H9 (cell line): ENCODE results near the gene RANBP9. TPM values are rescaled to one million over a fixed set of nuclear protein-coding genes. Genes with fewer than 3 reads are reported as not detected.

Experiments
- DNase-seq: peaks from one replicate; pipeline ENCODE4 v3.0.0-alpha.2; 2017
- H2AFZ ChIP-seq: one replicate; pipeline ENCODE4 v1.6.1; 2013; ENCODE audit warnings: mild to moderate bottlenecking, low read length, control low read depth, moderate library complexity
- H2AK5ac ChIP-seq: 2 replicates; pipeline ENCODE4 v1.6.1; 2013; ENCODE audit warnings: low read length, control low read depth, mixed read lengths; ENCODE audit not compliant: insufficient read length
- H2BK120ac ChIP-seq: one replicate; pipeline ENCODE4 v1.6.1; 2013; ENCODE audit warnings: low read depth, mild to moderate bottlenecking, low read length, control low read depth, inconsistent platforms; ENCODE audit not compliant: poor library complexity, severe bottlenecking
- H2BK12ac ChIP-seq: 2 replicates; pipeline ENCODE4 v1.6.1; 2013; ENCODE audit warnings: low read length, control low read depth, mixed read lengths, low read depth; ENCODE audit not compliant: insufficient read length
- H2BK15ac ChIP-seq: 2 replicates; pipeline ENCODE4 v1.6.1; 2013; ENCODE audit warnings: low read depth, low read length, control low read depth
- H2BK20ac ChIP-seq: one replicate; pipeline ENCODE4 v1.6.1; 2013; ENCODE audit warnings: low read depth, mild to moderate bottlenecking, low read length, control low read depth, inconsistent platforms; ENCODE audit not compliant: poor library complexity, severe bottlenecking
- H2BK5ac ChIP-seq: 2 replicates; pipeline ENCODE4 v1.6.1; 2013; ENCODE audit warnings: low read length, control low read depth, mixed read lengths; ENCODE audit not compliant: insufficient read length
- H3K14ac ChIP-seq: 2 replicates; pipeline ENCODE4 v1.6.1; 2013; ENCODE audit warnings: low read length, control low read depth; ENCODE audit not compliant: insufficient read depth
- H3K18ac ChIP-seq: 2 replicates; pipeline ENCODE4 v1.6.1; 2013; ENCODE audit warnings: low read depth, mild to moderate bottlenecking, mixed read lengths, low read length, control low read depth; ENCODE audit not compliant: insufficient read length
- H3K23ac ChIP-seq: 2 replicates; pipeline ENCODE4 v1.6.1; 2013; ENCODE audit warnings: low read length, control low read depth, mixed read lengths, low read depth; ENCODE audit not compliant: insufficient read length
- H3K23me2 ChIP-seq: 2 replicates; pipeline ENCODE4 v1.6.1; 2013; ENCODE audit warnings: low read depth, mild to moderate bottlenecking, mixed read lengths, low read length, control low read depth; ENCODE audit not compliant: insufficient read length, poor library complexity, severe bottlenecking
- H3K27ac ChIP-seq: 2 replicates; pipeline ENCODE4 v1.5.1; 2013; ENCODE audit warnings: low read length, control low read depth, mixed read lengths, low read depth; ENCODE audit not compliant: insufficient read length
- H3K27me3 ChIP-seq: 2 replicates; pipeline ENCODE4 v1.6.1; 2013; ENCODE audit warnings: low read length, control low read depth, inconsistent platforms; ENCODE audit not compliant: insufficient read depth
- H3K4ac ChIP-seq: 2 replicates; pipeline ENCODE4 v1.6.1; 2013; ENCODE audit warnings: low read depth, mild to moderate bottlenecking, control low read depth, inconsistent platforms, low read length, moderate library complexity
- H3K4me1 ChIP-seq: 2 replicates; pipeline ENCODE4 v1.6.1; 2013; ENCODE audit warnings: low read length, control low read depth, inconsistent platforms; ENCODE audit not compliant: insufficient read depth
- H3K4me2 ChIP-seq: 2 replicates; pipeline ENCODE4 v1.6.1; 2013; ENCODE audit warnings: low read length, control low read depth, mixed read lengths; ENCODE audit not compliant: insufficient read length, insufficient read depth
- H3K56ac ChIP-seq: 2 replicates; pipeline ENCODE4 v1.6.1; 2013; ENCODE audit warnings: low read depth, mild to moderate bottlenecking, mixed read lengths, low read length, control low read depth; ENCODE audit not compliant: insufficient read length
- H3K79me1 ChIP-seq: 2 replicates; pipeline ENCODE4 v1.6.1; 2013; ENCODE audit warnings: low read depth, mild to moderate bottlenecking, moderate library complexity, low read length, control low read depth, inconsistent platforms; ENCODE audit not compliant: insufficient read depth, poor library complexity, severe bottlenecking
- H3K79me2 ChIP-seq: 2 replicates; pipeline ENCODE4 v1.6.1; 2013; ENCODE audit warnings: low read length, control low read depth, inconsistent platforms; ENCODE audit not compliant: insufficient read depth
- H3K9ac ChIP-seq: 2 replicates; pipeline ENCODE4 v1.6.1; 2013; ENCODE audit warnings: low read length, control low read depth, mixed read lengths; ENCODE audit not compliant: insufficient read length; ENCODE audit errors: extremely low read depth
- H3K9me3 ChIP-seq: one replicate; pipeline ENCODE4 v1.6.1; 2013; ENCODE audit warnings: low read depth, low read length, inconsistent platforms; ENCODE audit not compliant: control insufficient read depth
- H3T11ph ChIP-seq: one replicate; pipeline ENCODE4 v1.6.1; 2013; ENCODE audit warnings: mild to moderate bottlenecking, low read length, control low read depth, inconsistent platforms
- H4K20me1 ChIP-seq: one replicate; pipeline ENCODE4 v1.6.1; 2013; ENCODE audit not compliant: control insufficient read depth, insufficient read length, insufficient read depth
- H4K5ac ChIP-seq: 2 replicates; pipeline ENCODE4 v1.6.1; 2013; ENCODE audit warnings: low read depth, mild to moderate bottlenecking, mixed read lengths, low read length, control low read depth; ENCODE audit not compliant: insufficient read length
- H4K8ac ChIP-seq: replicated peaks from 2 replicates; pipeline ENCODE4 v1.6.1; 2013; ENCODE audit warnings: low read length, control low read depth, mixed read lengths, low read depth; ENCODE audit not compliant: insufficient read length
- H4K91ac ChIP-seq: 2 replicates; pipeline ENCODE4 v1.6.1; 2013; ENCODE audit warnings: low read depth, mild to moderate bottlenecking, moderate library complexity, mixed read lengths, low read length, control low read depth; ENCODE audit not compliant: insufficient read length
- H3K27ac Mint-ChIP-seq, 3 experiments: 2 replicates in 2 of 3; 3 replicates in 1 of 3; pipeline ENCODE4 v1.8.0; 2020 to 2021; ENCODE audit warnings: mixed read lengths in 3 of 3, mild to moderate bottlenecking in 1 of 3, moderate library complexity in 1 of 3
- H3K27me3 Mint-ChIP-seq: 2 replicates; pipeline ENCODE4 v1.8.0; 2021; ENCODE audit warnings: low read depth, mild to moderate bottlenecking, moderate library complexity, mixed read lengths
- H3K36me3 Mint-ChIP-seq, 3 experiments: 2 replicates in 2 of 3; 3 replicates in 1 of 3; pipeline ENCODE4 v1.8.0; 2020 to 2021; ENCODE audit warnings: low read depth in 3 of 3, mixed read lengths in 3 of 3; ENCODE audit not compliant: insufficient read depth in 1 of 3
- H3K4me1 Mint-ChIP-seq, 2 experiments: 2 replicates each; pipeline ENCODE4 v1.8.0; 2020; ENCODE audit warnings: mixed read lengths in 2 of 2
- H3K4me3 Mint-ChIP-seq, 2 experiments: 2 replicates in 1 of 2; 3 replicates in 1 of 2; pipeline ENCODE4 v1.8.0; 2020 to 2021; ENCODE audit warnings: mild to moderate bottlenecking in 2 of 2, mixed read lengths in 2 of 2, moderate library complexity in 1 of 2
- H3K9me3 Mint-ChIP-seq, 2 experiments: 2 replicates in 1 of 2; 3 replicates in 1 of 2; pipeline ENCODE4 v1.8.0; 2020; ENCODE audit warnings: mild to moderate bottlenecking in 2 of 2, mixed read lengths in 2 of 2, moderate library complexity in 1 of 2
- WGBS: extraction: QIAGEN DNeasy Blood & Tissue Kit; methylation state at CpG from one replicate; pipeline ENCODE4 v1.1.7; 2013; ENCODE audit warnings: missing lambda C conversion rate, low lambda C conversion rate, mixed read lengths; ENCODE audit not compliant: insufficient read length; ENCODE audit errors: extremely low coverage; 5-methylcytosine and 5-hydroxymethylcytosine counted together
- total RNA-seq: library from RNA; stranded (reverse); gene quantifications from 2 replicates; pipeline ENCODE4 v1.2.1, GENCODE V29; 2021
- TF ChIP-seq, protein P1 (sequence below): fragments of 200-600 bp; sonication (generic); conservative IDR thresholded peaks from 3 replicates; pipeline ENCODE4 v1.8.0; 2021; ENCODE audit warnings: antibody characterized with exemption, mild to moderate bottlenecking

RANBP9 gene
- total RNA-seq, 1 experiment from 2014 or later: 37.2 TPM

DNA sequence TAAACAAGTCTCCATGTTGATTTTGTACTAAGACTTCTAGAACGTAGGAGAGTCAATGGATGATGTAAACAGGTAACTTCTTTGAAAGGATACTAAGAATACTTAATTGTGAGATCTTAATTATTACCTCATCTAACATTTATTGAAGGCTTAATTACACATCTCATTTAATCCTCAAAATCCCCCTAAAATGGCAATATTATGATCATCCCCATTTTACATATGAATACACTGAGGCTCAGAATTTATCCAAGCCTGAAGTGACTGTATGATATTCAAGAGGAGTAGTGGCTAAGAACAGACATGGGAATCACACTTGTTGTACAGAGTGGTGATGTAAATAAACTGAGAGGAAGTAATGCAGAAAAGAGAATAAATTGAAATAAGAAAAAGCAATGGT lies 73.6 kb downstream of the RANBP9 start:
- no peaks in the 10 kb centered on the region for H3K9me3 ChIP-seq
- H3K27ac ChIP-seq: no peak overlapping the region
- Mint-ChIP-seq H3K36me3 (peaks cover 5 to 35% (median 12%) of the 10 kb centered on the region in 3 experiments), H3K9me3 (no peaks in the 10 kb centered on the region), H3K4me3 (no peak overlapping the region), H3K4me1 (peaks cover 37 to 45% of the 10 kb centered on the region in 2 experiments), H3K27me3 (no peaks in the 10 kb centered on the region), H3K27ac (peak overlapping the region; percentile 22 to 78 (median 54); a peak in 5 of 7 replicates)
- H3K56ac ChIP-seq: no peak overlapping the region
- H4K5ac ChIP-seq: no peak overlapping the region
- H3K4me2 ChIP-seq: no peak overlapping the region
- H3K4me1 ChIP-seq: peaks cover 3% of the 10 kb centered on the region
- no peak overlapping the region for H3K4ac ChIP-seq
- H3K9ac ChIP-seq: no peak overlapping the region
- H2BK12ac ChIP-seq: no peak overlapping the region
- no peak overlapping the region for H2BK20ac ChIP-seq
- H3K23me2 ChIP-seq: no peaks in the 10 kb centered on the region
- H3K79me2 ChIP-seq: no peaks in the 10 kb centered on the region
- WGBS: no CpG with 5 or more reads among the region's 1 CpG
- no peak overlapping the region for H2BK5ac ChIP-seq
- no peak overlapping the region for H4K8ac ChIP-seq
- no peaks in the 10 kb centered on the region for H3K27me3 ChIP-seq
- no peak overlapping the region for H3T11ph ChIP-seq
- H3K79me1 ChIP-seq: no peaks in the 10 kb centered on the region
- H2AFZ ChIP-seq: no peak overlapping the region
- TF ChIP-seq, protein P1, sequence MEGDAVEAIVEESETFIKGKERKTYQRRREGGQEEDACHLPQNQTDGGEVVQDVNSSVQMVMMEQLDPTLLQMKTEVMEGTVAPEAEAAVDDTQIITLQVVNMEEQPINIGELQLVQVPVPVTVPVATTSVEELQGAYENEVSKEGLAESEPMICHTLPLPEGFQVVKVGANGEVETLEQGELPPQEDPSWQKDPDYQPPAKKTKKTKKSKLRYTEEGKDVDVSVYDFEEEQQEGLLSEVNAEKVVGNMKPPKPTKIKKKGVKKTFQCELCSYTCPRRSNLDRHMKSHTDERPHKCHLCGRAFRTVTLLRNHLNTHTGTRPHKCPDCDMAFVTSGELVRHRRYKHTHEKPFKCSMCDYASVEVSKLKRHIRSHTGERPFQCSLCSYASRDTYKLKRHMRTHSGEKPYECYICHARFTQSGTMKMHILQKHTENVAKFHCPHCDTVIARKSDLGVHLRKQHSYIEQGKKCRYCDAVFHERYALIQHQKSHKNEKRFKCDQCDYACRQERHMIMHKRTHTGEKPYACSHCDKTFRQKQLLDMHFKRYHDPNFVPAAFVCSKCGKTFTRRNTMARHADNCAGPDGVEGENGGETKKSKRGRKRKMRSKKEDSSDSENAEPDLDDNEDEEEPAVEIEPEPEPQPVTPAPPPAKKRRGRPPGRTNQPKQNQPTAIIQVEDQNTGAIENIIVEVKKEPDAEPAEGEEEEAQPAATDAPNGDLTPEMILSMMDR: no peak
- H3K23ac ChIP-seq: no peak overlapping the region
- no peak overlapping the region for H3K18ac ChIP-seq
- no peaks in the 10 kb centered on the region for H4K20me1 ChIP-seq
- no peak overlapping the region for H2BK15ac ChIP-seq
- H2AK5ac ChIP-seq: no peak overlapping the region
- DNase-seq: no peak
- H4K91ac ChIP-seq: no peak overlapping the region
- no peak overlapping the region for H2BK120ac ChIP-seq
- H3K14ac ChIP-seq: no peak overlapping the region
